ENCODE measurements around the gene PBX1.

GRCh38 chr1:164824542-164824941, 265.6 kb downstream of the PBX1 start:
- no peak for TF ChIP-seq CTCF (optimal IDR thresholded peaks at IDR 0.05 in 1 of 3, IDR thresholded peaks at IDR 0.05 in 1 of 3, conservative IDR thresholded peaks at IDR 0.05 in 1 of 3; ENCODE audit: extremely low read depth in 1 of 3, insufficient read depth in 2 of 3, low read length in 3 of 3)
- no peak for TF ChIP-seq EZH2 (IDR thresholded peaks at IDR 0.05; ENCODE audit: low read length)
